IPS DF 4.7 (cell line): Measurements from ENCODE around the gene CORO2A.
"Not testable (repeated sequence)": the region's sequence is repeated elsewhere in the genome, so short reads cannot be mapped to it uniquely, and the experiment has no call there.

Experiments used
- DNase-seq: peaks from one replicate; pipeline ENCODE4 v3.0.0-alpha.2; 2013; ENCODE audit warnings: low spot score; ENCODE audit errors: extremely low read depth

The CORO2A gene

DNA sequence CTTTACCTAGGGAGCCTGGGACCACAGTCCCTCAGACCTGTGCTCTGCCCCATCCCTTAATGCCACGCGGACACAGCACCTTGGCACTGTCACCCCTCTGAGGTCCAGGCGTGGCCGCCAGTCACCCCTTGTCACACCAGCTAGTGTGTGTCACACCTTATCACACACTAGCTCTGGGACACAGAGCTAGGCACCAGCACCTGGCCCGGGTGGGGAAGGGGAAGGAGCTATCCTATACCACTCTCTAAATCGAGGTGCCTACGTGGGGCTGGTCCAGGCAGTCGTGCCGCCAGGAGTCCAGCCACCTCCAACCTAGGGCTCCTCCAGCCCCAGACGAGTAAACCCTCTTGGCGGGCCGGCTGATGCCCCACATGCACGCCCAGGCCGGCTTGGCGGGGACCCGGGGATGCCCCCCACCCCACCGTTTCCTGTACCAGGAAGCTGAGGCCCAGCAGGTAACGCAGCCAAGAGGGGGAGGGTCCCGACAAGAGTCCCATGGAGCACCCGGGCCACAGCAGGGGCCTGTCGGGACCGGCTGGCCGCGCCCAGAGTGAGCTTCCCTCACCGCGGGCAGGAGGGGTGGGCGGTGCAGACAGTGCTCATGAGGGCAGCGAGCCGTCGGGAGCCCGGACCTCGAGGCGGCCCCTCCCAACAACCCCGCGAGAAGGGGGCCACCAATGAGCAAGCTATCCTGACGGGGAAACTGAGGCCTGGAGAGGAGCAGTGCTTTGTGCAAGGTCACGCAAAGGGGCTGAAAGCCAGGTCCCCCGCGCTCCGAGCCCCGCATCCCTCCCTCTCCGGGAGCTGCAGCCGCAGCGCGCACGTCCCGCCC, 550 bp downstream of the CORO2A start:
- DNase-seq, result no peak

GRCh38 chr9:98191181-98191608, 1.2 kb downstream of the CORO2A start:
- DNase-seq, result no peak

- no peak for DNase-seq
These were observed 1.7 kb downstream of the CORO2A start for GRCh38 chr9:98190757-98191105.

GRCh38 chr9:98189412-98189811, 3.0 kb downstream of the CORO2A start:
- DNase-seq, result no peak

DNA sequence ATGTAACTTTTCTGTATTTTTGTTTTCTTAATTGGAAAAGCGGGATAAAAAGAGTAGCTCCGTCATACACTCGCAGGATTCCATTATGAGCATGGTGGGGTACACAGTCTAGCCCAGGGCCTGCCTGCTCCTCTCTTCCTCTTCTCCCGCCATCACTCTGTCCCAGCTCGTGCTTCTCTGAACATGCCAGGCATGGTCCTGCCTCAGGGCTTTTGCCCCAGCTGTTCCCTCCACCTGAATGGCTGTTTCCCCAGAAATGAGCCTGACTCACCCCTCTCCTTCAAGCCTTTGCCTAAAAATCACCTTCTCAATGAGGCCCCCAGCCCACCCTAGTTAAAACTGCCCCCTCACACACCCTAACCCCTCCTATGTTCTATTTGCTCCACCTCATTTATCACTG, 4.5 kb downstream of the CORO2A start:
- no peak for DNase-seq

DNA sequence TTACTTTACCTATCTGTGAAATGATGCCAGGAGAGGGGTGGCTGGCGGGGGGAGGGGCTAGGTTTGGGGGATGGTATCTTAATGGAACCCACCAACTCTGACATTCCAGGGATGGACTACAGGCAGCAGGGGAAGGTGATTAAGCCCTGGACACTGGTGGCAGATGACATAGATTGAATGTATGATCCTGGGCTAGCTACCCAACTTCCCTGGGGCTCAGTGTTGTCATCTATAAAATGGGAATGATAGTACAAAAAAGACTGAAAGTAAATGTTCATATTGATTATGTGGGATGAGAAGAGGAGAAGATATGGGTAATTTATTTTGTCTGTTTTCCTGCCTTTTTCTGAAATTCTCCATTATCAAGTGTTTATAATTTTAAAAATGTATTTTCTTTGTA, 6.2 kb downstream of the CORO2A start:
- no peak for DNase-seq

DNA sequence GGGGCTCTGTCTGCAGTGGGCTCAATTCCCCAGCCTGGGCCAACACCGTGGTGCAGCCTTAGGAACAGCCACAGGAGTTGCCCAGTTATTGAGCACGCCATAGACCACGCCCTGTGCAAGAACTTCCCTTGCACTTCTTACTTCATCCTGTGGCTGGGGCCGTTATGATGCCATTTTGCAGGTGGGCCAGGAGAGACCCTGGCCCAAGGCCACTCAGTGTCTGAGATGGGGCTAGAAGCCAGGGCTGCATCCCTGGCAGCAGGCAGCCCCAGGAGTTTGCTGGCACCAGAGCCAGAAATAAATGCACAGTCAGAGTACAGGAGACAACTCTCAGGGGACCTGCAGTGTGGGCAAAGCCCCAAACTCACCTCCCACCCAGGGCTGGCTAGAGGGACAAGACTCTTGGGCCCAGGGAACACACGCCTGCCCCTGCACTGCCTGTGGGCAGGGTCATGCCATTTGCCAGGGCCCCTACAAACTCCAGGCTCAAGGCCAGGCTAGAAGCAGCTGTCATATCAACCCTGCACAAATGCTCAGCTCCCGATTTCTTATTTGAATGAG, 6.7 kb downstream of the CORO2A start:
- no peak for DNase-seq

GRCh38 chr9:98185021-98185567, 7.3 kb downstream of the CORO2A start:
- no peak for DNase-seq

DNA sequence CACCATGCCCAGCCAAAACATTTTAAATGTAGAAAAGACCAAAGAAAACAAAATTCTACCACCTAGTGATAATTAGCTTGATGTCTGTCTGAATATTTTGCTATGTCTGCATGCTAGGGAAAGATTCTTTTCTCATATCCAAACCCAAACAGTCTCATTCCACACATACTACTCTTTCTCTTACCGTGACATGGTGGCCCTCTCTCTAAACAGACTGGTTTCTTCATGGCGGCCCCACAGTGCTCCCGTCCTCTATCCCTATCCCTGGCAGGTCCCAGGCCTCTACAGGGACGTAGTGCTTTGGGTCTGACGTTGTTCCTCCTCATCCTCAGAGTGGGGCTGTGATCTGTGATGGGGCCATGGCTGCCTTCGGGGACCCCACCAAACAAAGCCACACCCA, 8.1 kb downstream of the CORO2A start:
- DNase-seq, result no peak

DNA sequence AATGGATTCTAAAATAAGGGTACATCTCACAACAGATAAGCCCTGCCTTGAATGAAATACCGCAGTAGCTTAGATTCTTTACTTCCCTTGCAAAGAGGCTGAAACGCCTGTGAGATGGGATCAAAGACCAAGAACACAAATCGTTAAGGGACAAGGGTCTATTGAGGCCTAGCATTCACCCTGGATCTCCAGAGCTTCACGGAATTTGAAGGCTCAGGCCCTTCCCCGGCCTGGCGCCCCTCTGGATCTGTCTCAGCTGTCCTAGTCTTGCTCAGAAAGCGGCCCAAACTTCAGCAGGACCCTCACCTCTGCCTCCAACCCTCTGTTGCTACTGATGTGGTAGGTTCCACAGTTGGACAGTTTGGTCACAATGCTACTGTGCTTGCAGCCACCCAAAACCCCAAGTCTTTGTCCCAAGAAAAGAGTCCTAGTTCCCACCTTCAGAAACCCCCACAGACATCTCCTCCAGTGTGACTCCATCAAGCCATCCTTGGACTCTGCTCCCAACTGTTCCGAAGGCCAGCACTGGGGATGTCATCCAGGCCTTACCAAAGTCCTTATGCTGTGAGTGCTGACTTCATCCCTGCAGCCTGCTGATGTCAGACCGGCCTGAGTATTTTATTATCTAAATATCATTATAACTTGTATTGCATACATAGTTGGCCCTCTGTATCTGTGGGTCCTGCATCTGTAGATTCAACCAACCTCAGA, 9.4 kb downstream of the CORO2A start:
- no peak for DNase-seq

- no peak for DNase-seq
These were observed 10.2 kb downstream of the CORO2A start for GRCh38 chr9:98182069-98182820.

DNA sequence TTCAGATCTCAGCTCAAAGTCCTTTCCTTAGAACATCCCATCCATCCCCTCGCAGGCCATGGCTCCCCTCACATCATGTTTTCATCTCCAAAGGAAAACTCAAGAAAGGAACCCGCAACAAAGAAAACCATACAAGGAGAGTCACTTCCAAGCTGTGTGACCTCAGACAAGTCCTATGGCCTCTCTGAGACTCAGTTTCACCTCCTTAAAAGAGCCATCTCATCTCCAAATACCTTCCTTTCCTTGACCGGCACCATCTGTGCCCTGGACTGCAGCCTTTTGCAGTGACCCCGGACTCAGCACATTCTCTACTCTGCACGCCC, 10.7 kb downstream of the CORO2A start:
- DNase-seq, result no peak

DNA sequence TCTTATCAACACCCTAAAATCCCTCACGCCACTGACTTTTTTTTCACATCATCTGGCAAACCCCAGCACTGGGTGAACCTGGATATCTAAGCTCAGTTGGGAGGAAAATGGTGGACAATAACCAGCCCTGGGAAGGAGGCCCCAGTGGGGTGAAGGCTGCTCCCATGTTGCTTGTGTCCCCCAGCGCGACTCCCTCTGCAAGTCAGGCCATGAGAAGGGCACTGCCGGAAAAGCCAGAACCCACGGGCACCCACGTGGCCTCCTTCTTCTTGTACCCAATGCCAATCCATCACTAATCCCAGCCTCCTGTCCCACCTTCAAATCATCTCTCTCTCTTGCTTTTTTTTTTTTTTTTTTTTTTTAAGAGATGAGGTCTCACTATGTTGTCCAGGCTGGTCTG, 11.4 kb downstream of the CORO2A start:
- DNase-seq, result no peak

DNA sequence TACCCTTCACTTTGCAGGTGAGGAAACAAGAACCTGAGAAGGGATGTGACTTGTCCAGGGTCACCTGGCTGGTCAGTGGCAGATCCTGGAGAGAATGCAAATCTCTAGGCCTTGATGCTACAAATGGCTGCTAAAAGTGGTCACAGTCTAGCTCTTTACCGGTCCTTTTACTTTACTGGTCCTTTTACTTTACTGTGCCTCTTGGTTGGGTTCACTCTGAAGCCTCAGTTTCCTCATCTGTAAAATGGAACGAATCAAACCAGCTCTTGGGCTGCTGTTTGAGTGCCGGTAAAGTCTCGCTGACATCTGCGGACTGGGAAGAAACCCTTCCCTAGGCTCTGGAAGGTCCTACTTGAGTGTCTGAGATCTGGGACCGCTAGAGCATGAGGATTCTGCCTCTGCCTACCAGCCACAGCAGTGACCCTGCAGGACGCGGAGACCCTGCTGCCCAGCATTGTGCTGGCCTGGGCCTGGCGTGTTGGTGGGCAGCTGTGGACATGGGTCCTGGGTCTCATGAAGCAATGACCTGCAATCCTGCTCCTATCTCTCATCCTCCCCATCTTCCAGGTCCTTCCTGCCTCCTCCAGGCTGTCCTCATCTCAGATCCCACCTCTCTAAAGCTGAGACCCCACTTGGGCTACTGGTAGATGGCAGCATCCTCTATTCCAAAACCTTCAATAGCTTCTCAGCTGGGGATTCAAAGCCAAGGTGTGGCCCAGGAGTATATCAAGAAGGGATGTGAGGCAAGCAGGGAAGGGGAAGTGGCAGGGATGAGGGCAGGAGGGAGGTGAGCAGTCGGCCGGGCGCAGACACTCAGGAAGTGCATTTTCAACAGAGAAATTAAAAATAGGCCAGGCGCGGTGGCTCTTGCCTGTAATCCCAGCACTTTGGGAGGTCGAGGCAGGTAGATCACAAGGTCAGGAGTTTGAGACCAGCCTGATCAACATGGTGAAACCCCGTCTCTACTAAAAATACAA, 13.3 kb downstream of the CORO2A start:
- DNase-seq, result no peak

DNA sequence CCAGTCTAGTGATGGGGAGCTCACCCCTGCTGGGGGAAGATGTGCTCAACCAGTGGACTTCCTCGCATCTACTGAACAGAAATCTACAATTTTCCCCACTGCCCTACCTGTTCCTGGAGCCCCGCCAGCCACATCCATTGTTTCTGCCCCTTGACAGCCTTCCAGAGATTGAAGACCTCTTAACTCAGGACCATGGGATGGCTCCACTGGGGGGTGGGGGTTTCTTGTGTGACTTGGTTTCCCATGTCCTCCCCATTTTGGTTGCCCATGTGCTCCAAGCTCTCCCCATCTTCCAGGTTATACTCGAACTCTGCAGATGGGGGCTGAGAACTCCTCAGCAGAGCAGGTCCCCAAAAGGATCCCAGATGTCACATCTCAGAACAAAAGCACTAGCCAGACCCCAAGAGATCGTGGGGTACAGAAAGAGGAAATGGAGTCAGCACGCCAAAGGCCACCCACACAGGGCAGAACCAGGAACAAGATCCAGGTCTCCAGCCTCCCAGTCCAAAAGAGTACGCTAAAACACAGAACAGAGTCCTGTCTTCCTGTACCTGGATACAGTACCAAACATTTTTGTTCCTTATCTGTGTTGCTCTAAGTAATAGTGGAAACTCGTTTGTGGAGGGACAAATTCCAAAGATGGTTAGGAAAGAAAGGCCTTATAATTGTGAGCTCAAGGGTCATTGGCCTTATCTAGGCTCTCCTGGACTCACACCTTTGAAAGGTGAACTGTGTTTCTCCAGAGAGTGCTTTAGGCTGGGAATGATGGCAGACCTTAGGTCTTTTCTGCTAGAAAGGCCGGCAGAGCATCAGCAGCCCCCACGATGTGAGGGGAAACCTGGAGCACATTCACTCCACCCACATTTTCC, 15.8 kb downstream of the CORO2A start:
- no peak for DNase-seq

DNA sequence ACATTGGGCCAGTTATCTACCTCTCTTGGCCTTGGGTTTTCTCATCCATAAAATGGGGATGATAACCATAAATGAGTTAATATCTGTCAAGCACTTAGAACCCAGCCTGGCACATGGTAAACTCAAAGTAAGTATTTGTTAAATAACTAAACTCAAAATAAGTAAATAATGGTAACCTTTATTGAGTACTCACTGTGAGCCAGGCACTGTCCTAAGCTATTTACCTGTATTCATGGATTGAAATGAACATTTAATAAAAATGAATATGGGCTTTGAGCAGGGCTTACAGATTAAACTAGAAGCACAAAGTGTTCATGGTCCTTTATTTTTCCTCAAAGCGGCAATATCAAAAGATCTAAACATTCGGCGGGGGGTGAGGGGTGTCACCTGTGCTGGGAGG, 16.7 kb downstream of the CORO2A start:
- no peak for DNase-seq

- DNase-seq, result no peak
These were observed 17.3 kb downstream of the CORO2A start for GRCh38 chr9:98175028-98175569.

GRCh38 chr9:98174502-98174918, 17.9 kb downstream of the CORO2A start:
- not testable (repeated sequence) for DNase-seq

- no peak for DNase-seq
These were observed 19.3 kb downstream of the CORO2A start for GRCh38 chr9:98173181-98173580.
